Retinal pigment epithelial cell (primary cell): Measurements from ENCODE around the gene NFIB.

Source experiments
- DNase-seq: peaks from one replicate; pipeline ENCODE4 v3.0.0-alpha.2; 2010; ENCODE audit warnings: low read depth
- H3K4me3 ChIP-seq: 2 replicates; pipeline ENCODE4 v1.5.1; 2011; ENCODE audit warnings: mild to moderate bottlenecking, low read length, control low read depth, moderate library complexity
- CTCF ChIP-seq: conservative IDR thresholded peaks from 2 replicates; pipeline ENCODE4 v1.5.1; 2011; ENCODE audit warnings: low read depth, low read length, control low read depth, inconsistent platforms

NFIB gene

GRCh38 chr9:14168381-14168780 lies 145.6 kb downstream of the NFIB start:
- DNase-seq: no peak
- no peak for TF ChIP-seq CTCF
- H3K4me3 ChIP-seq: no peak overlapping the region

- no peak for DNase-seq
- H3K4me3 ChIP-seq: no peak overlapping the region
- no peak for TF ChIP-seq CTCF
These were observed 148.4 kb downstream of the NFIB start for GRCh38 chr9:14165376-14166035.

- DNase-seq: no peak
- no peak overlapping the region for H3K4me3 ChIP-seq
- no peak for TF ChIP-seq CTCF
These were observed 149.0 kb downstream of the NFIB start for GRCh38 chr9:14164908-14165307.

- no peak overlapping the region for H3K4me3 ChIP-seq
- no peak for DNase-seq
- no peak for TF ChIP-seq CTCF
These were observed 154.3 kb downstream of the NFIB start for GRCh38 chr9:14159440-14160216.

GRCh38 chr9:14158916-14159315 lies 155.0 kb downstream of the NFIB start:
- TF ChIP-seq CTCF: no peak
- no peak for DNase-seq
- H3K4me3 ChIP-seq: no peak overlapping the region

- DNase-seq: no peak
- no peak overlapping the region for H3K4me3 ChIP-seq
- TF ChIP-seq CTCF: no peak
These were observed 155.7 kb downstream of the NFIB start for GRCh38 chr9:14158136-14158813.
